Measurements from ENCODE around the gene FAM167B.

Gene FAM167B

DNA sequence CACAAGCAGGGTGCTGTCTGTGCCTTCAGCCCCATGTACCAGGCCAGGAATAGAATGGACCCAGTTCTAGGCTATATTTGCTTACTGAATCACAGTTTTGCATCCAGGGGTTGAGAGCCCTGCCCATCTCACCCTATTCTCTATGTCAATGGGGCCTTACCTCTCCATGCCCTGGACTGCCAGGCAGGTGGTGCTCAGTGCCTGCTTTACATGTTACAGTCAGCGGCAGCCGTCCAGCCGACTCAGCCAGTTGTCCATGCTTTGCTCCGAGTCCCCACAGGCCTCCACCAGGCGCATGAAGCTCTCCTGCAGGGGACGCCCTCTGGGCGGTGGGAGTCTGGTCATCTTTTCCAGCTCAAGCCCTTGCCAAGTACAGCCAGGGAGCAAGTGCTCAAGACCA is 12.2 kb upstream of the FAM167B start:
- no peak for TF ChIP-seq TCF12 (IDR thresholded peaks at IDR 0.05; ENCODE audit: low read depth)
- no peak for TF ChIP-seq TEAD4 (IDR thresholded peaks at IDR 0.05)

DNA sequence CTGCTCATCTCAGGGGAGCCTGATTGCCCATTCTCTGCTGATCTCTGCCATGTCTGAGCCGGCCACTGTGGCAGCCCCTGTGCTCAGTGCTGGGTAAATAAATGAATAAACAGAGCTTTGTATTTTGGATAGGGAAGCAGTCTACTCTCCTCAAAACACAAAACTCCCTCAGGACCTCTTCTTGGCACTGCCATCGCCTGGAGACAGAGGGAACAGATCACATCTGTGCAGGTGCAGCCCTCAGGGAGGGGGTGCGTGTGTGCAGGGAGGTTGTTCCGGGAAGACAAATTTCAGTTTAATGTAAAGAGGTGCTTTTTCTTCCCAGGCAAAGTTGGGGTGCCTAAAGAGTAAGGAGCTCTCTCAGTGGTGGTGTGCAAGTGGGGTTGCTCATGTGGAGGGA is 7.7 kb upstream of the FAM167B start:
- TF ChIP-seq FOXM1 (IDR thresholded peaks at IDR 0.05; ENCODE audit: borderline replicate concordance, low read depth) (no peak), ZBTB7A (IDR thresholded peaks at IDR 0.05; ENCODE audit: low read depth) (no peak), EP300 (IDR thresholded peaks at IDR 0.05; ENCODE audit: borderline replicate concordance) (no peak), CREB1 (IDR thresholded peaks at IDR 0.05; ENCODE audit: low read depth) (no peak), TAF1 (IDR thresholded peaks at IDR 0.05; ENCODE audit: low read depth) (no peak), RAD21 (IDR thresholded peaks at IDR 0.05; ENCODE audit: low read depth) (no peak), TCF12 (IDR thresholded peaks at IDR 0.05; ENCODE audit: low read depth) (no peak), TEAD4 (IDR thresholded peaks at IDR 0.05) (no peak), YY1 (IDR thresholded peaks at IDR 0.05; ENCODE audit: low read depth) (no peak), EGR1 (IDR thresholded peaks at IDR 0.05) (no peak)
- TF ChIP-seq, protein P1, sequence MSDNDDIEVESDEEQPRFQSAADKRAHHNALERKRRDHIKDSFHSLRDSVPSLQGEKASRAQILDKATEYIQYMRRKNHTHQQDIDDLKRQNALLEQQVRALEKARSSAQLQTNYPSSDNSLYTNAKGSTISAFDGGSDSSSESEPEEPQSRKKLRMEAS (IDR thresholded peaks at IDR 0.05), result no peak
- TF ChIP-seq, protein P2, sequence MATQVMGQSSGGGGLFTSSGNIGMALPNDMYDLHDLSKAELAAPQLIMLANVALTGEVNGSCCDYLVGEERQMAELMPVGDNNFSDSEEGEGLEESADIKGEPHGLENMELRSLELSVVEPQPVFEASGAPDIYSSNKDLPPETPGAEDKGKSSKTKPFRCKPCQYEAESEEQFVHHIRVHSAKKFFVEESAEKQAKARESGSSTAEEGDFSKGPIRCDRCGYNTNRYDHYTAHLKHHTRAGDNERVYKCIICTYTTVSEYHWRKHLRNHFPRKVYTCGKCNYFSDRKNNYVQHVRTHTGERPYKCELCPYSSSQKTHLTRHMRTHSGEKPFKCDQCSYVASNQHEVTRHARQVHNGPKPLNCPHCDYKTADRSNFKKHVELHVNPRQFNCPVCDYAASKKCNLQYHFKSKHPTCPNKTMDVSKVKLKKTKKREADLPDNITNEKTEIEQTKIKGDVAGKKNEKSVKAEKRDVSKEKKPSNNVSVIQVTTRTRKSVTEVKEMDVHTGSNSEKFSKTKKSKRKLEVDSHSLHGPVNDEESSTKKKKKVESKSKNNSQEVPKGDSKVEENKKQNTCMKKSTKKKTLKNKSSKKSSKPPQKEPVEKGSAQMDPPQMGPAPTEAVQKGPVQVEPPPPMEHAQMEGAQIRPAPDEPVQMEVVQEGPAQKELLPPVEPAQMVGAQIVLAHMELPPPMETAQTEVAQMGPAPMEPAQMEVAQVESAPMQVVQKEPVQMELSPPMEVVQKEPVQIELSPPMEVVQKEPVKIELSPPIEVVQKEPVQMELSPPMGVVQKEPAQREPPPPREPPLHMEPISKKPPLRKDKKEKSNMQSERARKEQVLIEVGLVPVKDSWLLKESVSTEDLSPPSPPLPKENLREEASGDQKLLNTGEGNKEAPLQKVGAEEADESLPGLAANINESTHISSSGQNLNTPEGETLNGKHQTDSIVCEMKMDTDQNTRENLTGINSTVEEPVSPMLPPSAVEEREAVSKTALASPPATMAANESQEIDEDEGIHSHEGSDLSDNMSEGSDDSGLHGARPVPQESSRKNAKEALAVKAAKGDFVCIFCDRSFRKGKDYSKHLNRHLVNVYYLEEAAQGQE (IDR thresholded peaks at IDR 0.05; ENCODE audit: low read depth), result no peak
- TF ChIP-seq, protein P3, sequence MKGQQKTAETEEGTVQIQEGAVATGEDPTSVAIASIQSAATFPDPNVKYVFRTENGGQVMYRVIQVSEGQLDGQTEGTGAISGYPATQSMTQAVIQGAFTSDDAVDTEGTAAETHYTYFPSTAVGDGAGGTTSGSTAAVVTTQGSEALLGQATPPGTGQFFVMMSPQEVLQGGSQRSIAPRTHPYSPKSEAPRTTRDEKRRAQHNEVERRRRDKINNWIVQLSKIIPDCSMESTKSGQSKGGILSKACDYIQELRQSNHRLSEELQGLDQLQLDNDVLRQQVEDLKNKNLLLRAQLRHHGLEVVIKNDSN (IDR thresholded peaks at IDR 0.05), result no peak

DNA sequence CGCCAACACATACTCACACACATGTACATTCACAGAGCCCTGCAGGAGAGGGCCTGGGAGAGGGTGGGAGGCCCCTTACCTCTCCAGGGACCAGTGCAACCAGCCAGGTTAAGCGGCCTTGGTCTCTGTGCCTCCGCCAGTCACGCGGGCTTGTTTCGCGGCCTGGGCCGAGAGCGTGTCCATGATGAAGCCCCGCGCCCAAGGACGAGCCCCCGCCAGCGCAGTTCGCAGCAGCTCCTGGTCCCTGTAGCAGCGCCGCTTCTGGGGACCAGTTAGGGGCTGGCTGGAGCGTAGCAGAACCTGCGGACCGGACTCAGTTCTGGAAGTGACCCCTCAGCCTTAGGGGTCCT is 7.3 kb upstream of the FAM167B start:
- no peak for TF ChIP-seq EP300 (IDR thresholded peaks at IDR 0.05; ENCODE audit: borderline replicate concordance)
- no peak for TF ChIP-seq RAD21 (IDR thresholded peaks at IDR 0.05; ENCODE audit: low read depth)
- TF ChIP-seq, protein P2 (IDR thresholded peaks at IDR 0.05; ENCODE audit: low read depth), result no peak
- peak; percentile 77; the same call in 1 of the 2 replicates for TF ChIP-seq ZBTB7A (IDR thresholded peaks at IDR 0.05; ENCODE audit: low read depth)
- TF ChIP-seq, protein P1 (IDR thresholded peaks at IDR 0.05), result no peak

DNA sequence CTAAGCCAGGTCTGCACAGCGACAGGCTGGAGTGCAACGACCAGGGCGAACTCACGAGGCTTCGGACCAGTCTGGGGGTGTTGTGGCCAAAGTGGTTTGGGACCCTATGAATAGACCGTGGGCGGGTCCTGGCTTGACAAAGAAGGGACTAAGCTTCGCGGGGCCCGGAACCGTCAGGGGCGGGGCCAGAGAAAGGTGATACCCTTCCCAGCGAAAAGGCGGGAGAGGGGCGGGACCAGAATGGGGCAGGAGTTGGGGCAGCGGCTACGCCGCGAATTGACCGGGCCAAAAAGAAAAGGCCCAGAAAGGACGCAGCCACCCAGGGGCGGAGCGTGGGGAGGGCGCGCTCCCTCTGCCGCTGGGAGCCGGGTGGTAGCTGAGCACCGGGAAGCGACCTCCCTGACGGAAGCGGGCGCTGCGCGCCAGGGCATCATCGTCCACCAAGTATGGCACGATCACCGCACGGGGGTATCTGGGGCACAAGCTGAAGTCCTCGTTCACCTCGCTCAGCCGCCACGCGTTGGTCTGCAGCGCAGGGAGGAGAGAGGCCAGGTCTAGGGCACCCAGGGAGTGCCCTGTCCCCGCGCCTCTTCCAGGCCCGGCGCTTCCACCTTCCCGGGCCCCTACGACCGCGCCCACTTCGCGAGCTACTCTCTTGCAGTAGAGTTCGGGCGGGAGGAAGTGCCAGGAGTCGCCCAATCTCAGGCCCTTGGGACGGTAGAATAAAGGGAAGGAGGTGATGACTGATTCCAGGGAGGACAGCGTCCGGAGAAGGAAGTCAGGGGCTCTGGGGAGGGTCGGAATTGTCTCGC is 6.7 kb upstream of the FAM167B start:
- TF ChIP-seq TAF1 (IDR thresholded peaks at IDR 0.05; ENCODE audit: low read depth) (peak; percentile 58), EP300 (IDR thresholded peaks at IDR 0.05; ENCODE audit: borderline replicate concordance) (0 out of 2 replicates have a peak, but pooled peaks have one; percentile 29), FOXM1 (IDR thresholded peaks at IDR 0.05; ENCODE audit: borderline replicate concordance, low read depth) (no peak), YY1 (IDR thresholded peaks at IDR 0.05; ENCODE audit: low read depth) (no peak), TEAD4 (IDR thresholded peaks at IDR 0.05) (no peak), EGR1 (IDR thresholded peaks at IDR 0.05) (no peak), CREB1 (IDR thresholded peaks at IDR 0.05; ENCODE audit: low read depth) (no peak), ZBTB7A (IDR thresholded peaks at IDR 0.05; ENCODE audit: low read depth) (peak; percentile 40), RAD21 (IDR thresholded peaks at IDR 0.05; ENCODE audit: low read depth) (no peak), CEBPB (IDR thresholded peaks at IDR 0.05) (no peak)
- TF ChIP-seq, protein P3 (IDR thresholded peaks at IDR 0.05), result 0 out of 2 replicates have a peak, but pooled peaks have one; percentile 2
- TF ChIP-seq, protein P1 (IDR thresholded peaks at IDR 0.05), result peak; percentile 72

DNA sequence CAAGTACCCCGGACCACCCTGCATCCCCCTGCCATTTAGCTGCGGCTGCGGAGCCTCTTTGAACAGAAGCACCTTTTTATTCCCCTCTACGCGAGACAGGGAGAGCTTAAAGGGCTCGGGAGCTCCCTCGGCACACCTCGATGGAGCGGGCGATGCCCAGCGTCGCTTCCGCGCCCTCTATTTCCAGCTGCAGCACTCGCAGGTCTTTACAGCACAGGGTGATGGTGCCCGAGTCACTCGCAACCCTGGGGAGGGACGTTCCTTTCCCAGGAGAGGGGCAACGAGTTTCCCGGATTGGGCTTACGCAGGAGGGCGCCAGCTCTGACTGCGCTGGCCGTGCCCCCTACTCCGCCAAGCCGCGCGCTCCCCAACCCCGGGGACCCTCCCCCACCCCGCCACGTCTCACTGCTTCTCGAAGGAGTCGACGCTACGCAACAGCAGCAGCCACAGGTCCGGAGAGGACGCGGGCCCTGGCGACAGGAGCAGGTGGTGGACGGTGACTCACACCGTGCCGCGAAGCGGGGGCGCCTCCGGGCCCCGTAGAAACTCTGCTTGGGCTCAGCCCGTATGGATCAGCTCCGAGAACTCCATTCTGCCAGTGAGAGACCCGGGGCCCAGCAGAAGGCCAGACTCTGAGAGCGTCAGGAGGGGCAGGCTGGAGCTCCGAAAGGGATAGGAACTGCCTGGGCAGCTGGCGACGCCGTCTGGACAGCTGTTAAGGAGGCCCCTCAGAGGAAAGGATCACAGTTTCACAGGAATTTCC is 5.8 kb upstream of the FAM167B start:
- TF ChIP-seq, protein P1 (IDR thresholded peaks at IDR 0.05), result peak; percentile 90
- TF ChIP-seq ZBTB7A (IDR thresholded peaks at IDR 0.05; ENCODE audit: low read depth) (peak; percentile 16; the same call in 1 of the 2 replicates), TCF12 (IDR thresholded peaks at IDR 0.05; ENCODE audit: low read depth) (no peak)

Data from Ishikawa (cell line).